Central memory CD4-positive, alpha-beta T cell (primary cell): Measurements from ENCODE around the gene SLC17A5.
"Not testable (repeated sequence)": the region's sequence is repeated elsewhere in the genome, so short reads cannot be mapped to it uniquely, and the experiment has no call there.

ENCODE experiments used
- DNase-seq: peaks from one replicate; pipeline ENCODE4 v3.0.0; 2022
- total RNA-seq, 3 experiments: gene quantifications; one replicate each; lab custom pipeline; 2026; lab: John Stamatoyannopoulos, UW

Gene SLC17A5
- 15.0 to 33.3 (median 15.9) reads per million in 3 experiments for total RNA-seq

- DNase-seq = peak; percentile 83
Observed at GRCh38 chr6:73653571-73654424, at the start of gene SLC17A5. Gene SLC17A5, minus strand, starts transcription at chr6:73653992. Its CDS starts 106 bp downstream, at chr6:73653886.

GRCh38 chr6:73703466-73703865, 49.7 kb upstream of the SLC17A5 start:
- DNase-seq = no peak

- no peak for DNase-seq
Observed at GRCh38 chr6:73702444-73702843, 48.7 kb upstream of the SLC17A5 start.

GRCh38 chr6:73699676-73700459, 46.1 kb upstream of the SLC17A5 start:
- DNase-seq = no peak

- no peak for DNase-seq
Observed at GRCh38 chr6:73696966-73697655, 43.3 kb upstream of the SLC17A5 start.

- DNase-seq = peak; percentile 16
Observed at GRCh38 chr6:73695619-73696421, 42.0 kb upstream of the SLC17A5 start, which contains the start of gene CD109. Gene CD109, plus strand, starts transcription at chr6:73696203. Its CDS starts 13 bp downstream, at chr6:73696216.

GRCh38 chr6:73694711-73695411, 41.1 kb upstream of the SLC17A5 start:
- no peak for DNase-seq

- DNase-seq = no peak
Observed at GRCh38 chr6:73691512-73691911, 37.7 kb upstream of the SLC17A5 start.

- DNase-seq = no peak
Observed at GRCh38 chr6:73690056-73690455, 36.3 kb upstream of the SLC17A5 start.

- no peak for DNase-seq
Observed at GRCh38 chr6:73688351-73688750, 34.6 kb upstream of the SLC17A5 start.

GRCh38 chr6:73683574-73683973, 29.8 kb upstream of the SLC17A5 start:
- DNase-seq = not testable (repeated sequence)

- DNase-seq = no peak
Observed at GRCh38 chr6:73680289-73680918, 26.6 kb upstream of the SLC17A5 start.

GRCh38 chr6:73679846-73680245, 26.1 kb upstream of the SLC17A5 start:
- DNase-seq = not testable (repeated sequence)

- no peak for DNase-seq
Observed at GRCh38 chr6:73679009-73679408, 25.2 kb upstream of the SLC17A5 start.

GRCh38 chr6:73675466-73676098, 21.8 kb upstream of the SLC17A5 start:
- peak; percentile 48 for DNase-seq

- DNase-seq = no peak
Observed at GRCh38 chr6:73671911-73672685, 18.3 kb upstream of the SLC17A5 start.

GRCh38 chr6:73669005-73669404, 15.2 kb upstream of the SLC17A5 start:
- no peak for DNase-seq

GRCh38 chr6:73667798-73668197, 14.0 kb upstream of the SLC17A5 start:
- no peak for DNase-seq

- DNase-seq = no peak
Observed at GRCh38 chr6:73666393-73666792, 12.6 kb upstream of the SLC17A5 start.
